ENCODE results near the gene GATM. TPM values are rescaled to one million over a fixed set of nuclear protein-coding genes. Genes with fewer than 3 reads are reported as not detected.

The GATM gene
- total and polyA plus RNA-seq, 2 of the 4 experiments (the other 2 are of a cell fraction) = 0.10 to 0.18 TPM

GRCh38 chr15:45341790-45342189 lies 36.6 kb downstream of the GATM start:
- DNase-seq (no peak), ATAC-seq (ENCODE audit: low read depth) (no peak)
- Histone ChIP-seq H2AK5ac (ENCODE audit: low read depth, low read length) (no peak overlapping the region), H3K14ac (replicated peaks; ENCODE audit: low read depth, low read length) (no peak overlapping the region), H3K27ac (ENCODE audit: insufficient read depth, low read length) (no peak overlapping the region), H2BK20ac (ENCODE audit: low read depth, low read length) (no peak overlapping the region), H3K18ac (ENCODE audit: low read depth, low read length) (no peak overlapping the region), H3K9me1 (ENCODE audit: insufficient read depth, low read length) (no peaks in the 10 kb centered on the region), H3K36me3 (ENCODE audit: control insufficient read depth, insufficient read depth, low read length) (no peaks in the 10 kb centered on the region), H2BK120ac (ENCODE audit: low read depth, low read length) (no peak overlapping the region), H2AFZ (replicated peaks; ENCODE audit: low read length, poor library complexity) (no peak overlapping the region), H2BK5ac (ENCODE audit: low read depth, low read length, poor library complexity, severe bottlenecking) (no peak overlapping the region), H4K8ac (ENCODE audit: low read depth in 2 of 2, low read length in 2 of 2) (no peak overlapping the region), H3K23ac (ENCODE audit: low read depth, low read length) (no peak overlapping the region), H3K79me1 (ENCODE audit: low read depth in 1 of 2, low read length in 2 of 2) (no peaks in the 10 kb centered on the region), H3K56ac (ENCODE audit: extremely low read depth, insufficient read depth, low read length) (no peak overlapping the region), H3K27me3 (ENCODE audit: control insufficient read depth, insufficient read depth, low read length) (no peaks in the 10 kb centered on the region; the same call in 1 of the 2 replicates), H2BK15ac (ENCODE audit: low read depth, low read length) (no peak overlapping the region), H2AK9ac (replicated peaks; ENCODE audit: low read depth, low read length, poor library complexity) (no peak overlapping the region), H3K4me2 (ENCODE audit: low read depth, low read length) (no peak overlapping the region), H4K5ac (ENCODE audit: low read depth, low read length) (no peak overlapping the region), H3K9me3 (ENCODE audit: control insufficient read depth, insufficient read depth, low read length) (no peaks in the 10 kb centered on the region), H3K4ac (ENCODE audit: low read depth, low read length) (no peak overlapping the region), H3K9ac (ENCODE audit: low read depth, low read length) (no peak overlapping the region), H4K91ac (ENCODE audit: insufficient read depth, low read depth, low read length) (no peak overlapping the region), H4K20me1 (ENCODE audit: insufficient read depth, low read length) (no peaks in the 10 kb centered on the region), H3K4me1 (ENCODE audit: control insufficient read depth, insufficient read depth, low read length) (no peaks in the 10 kb centered on the region), H3K4me3 (ENCODE audit: insufficient read depth, low read depth, low read length) (no peak overlapping the region)
- POLR2A ChIA-PET (ENCODE audit: unreplicated experiment) = no interaction called here
- no TSS peak for BruUV-seq (replicated peaks)
- WGBS, 2 experiments (ENCODE audit: extremely low coverage in 2 of 2, insufficient read length in 1 of 2) = no CpG with 5 or more reads among the region's 4 CpGs
- dilution Hi-C loops (cut with HindIII; ENCODE audit: low sequenced_read_pairs, unreplicated experiment) = no loop called here
- no peak for TF ChIP-seq CEBPB (IDR thresholded peaks at IDR 0.05; ENCODE audit: low read depth, low read length)
- no peak for TF ChIP-seq MXI1 (IDR thresholded peaks at IDR 0.05; ENCODE audit: borderline replicate concordance, low read depth, low read length)
- no peak for TF ChIP-seq SMC3 (IDR thresholded peaks at IDR 0.05; ENCODE audit: low read depth, low read length)
- in situ Hi-C loops (cut with MboI; ENCODE audit: low sequenced_read_pairs) = no loop called here
- CTCF ChIA-PET = interaction anchor here (1.7 kb wide), 1 partner anchor 223 kb away, joined by 7 read pairs; no protein-coding TSS in a partner anchor
- intact Hi-C loops (cut with micrococcal nuclease) = no loop called here
